ENCODE results near the gene ARHGAP11A. TPM values are rescaled to one million over a fixed set of nuclear protein-coding genes. Genes with fewer than 3 reads are reported as not detected.

Gene ARHGAP11A
- total and polyA plus RNA-seq, 2 of the 13 experiments (the other 11 are each of a cell fraction or from before 2014, with no cell fraction given): 5.1 to 46.3 TPM

GRCh38 chr15:32652178-32652577 is 36.9 kb downstream of the ARHGAP11A start (continued):
- no peak for TF ChIP-seq PAXIP1 (CRISPR knock-in tag; conservative IDR thresholded peaks at IDR 0.05)
- TF ChIP-seq ZFP36L1 (CRISPR knock-in tag; IDR thresholded peaks at IDR 0.05): no peak
- no peak for TF ChIP-seq LCORL (IDR thresholded peaks at IDR 0.05)
- no peak for TF ChIP-seq LCORL (CRISPR knock-in tag; IDR thresholded peaks at IDR 0.05)
- no peak for TF ChIP-seq NCOA5 (CRISPR knock-in tag; IDR thresholded peaks at IDR 0.05)
- no peak for TF ChIP-seq NR2F6 (IDR thresholded peaks at IDR 0.05)
- no peak for TF ChIP-seq NR2F6 (CRISPR knock-in tag; IDR thresholded peaks at IDR 0.05)
- TF ChIP-seq ZNF318 (CRISPR knock-in tag; IDR thresholded peaks at IDR 0.05): no peak
- TF ChIP-seq HES4 (CRISPR knock-in tag; IDR thresholded peaks at IDR 0.05; ENCODE audit: borderline replicate concordance): no peak
- TF ChIP-seq CEBPG (CRISPR knock-in tag; IDR thresholded peaks at IDR 0.05): no peak
- TF ChIP-seq USF2 (IDR thresholded peaks at IDR 0.05; ENCODE audit: low read depth, low read length): no peak
- no peak for TF ChIP-seq USF2 (CRISPR knock-in tag; IDR thresholded peaks at IDR 0.05; ENCODE audit: borderline replicate concordance)
- TF ChIP-seq ZSCAN25 (CRISPR knock-in tag; IDR thresholded peaks at IDR 0.05): no peak
- no peak for TF ChIP-seq SMARCE1 (IDR thresholded peaks at IDR 0.05; ENCODE audit: borderline replicate concordance)

Measured in HepG2 (cell line).